ENCODE measurements around the gene GSTA5. TPM values are rescaled to one million over a fixed set of nuclear protein-coding genes. Genes with fewer than 3 reads are reported as not detected.
"Not testable (repeated sequence)": the region's sequence is repeated elsewhere in the genome, so short reads cannot be mapped to it uniquely, and the experiment has no call there.

The GSTA5 gene
- total RNA-seq, 1 donor from 2014 or later = not detected

DNA sequence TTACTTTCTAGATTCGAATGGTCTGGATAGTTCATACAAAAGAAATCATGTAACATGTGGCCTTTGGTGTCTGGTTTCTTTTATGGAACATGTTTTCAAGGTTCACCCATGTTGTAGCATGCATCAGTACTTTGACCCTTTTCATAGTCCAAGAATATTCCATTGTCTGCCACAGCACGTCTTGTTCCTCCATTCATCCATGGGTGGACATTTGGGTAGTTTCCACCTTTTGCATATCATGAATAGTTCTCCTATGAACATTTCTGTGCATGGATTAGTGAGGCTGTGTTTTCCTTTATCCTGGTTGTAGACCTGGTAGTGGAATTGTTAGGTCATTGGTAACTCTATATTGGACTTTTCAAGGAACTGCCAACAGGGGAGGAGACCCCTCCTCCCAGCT is 37.2 kb upstream of the GSTA5 start:
- TF ChIP-seq, protein P1, sequence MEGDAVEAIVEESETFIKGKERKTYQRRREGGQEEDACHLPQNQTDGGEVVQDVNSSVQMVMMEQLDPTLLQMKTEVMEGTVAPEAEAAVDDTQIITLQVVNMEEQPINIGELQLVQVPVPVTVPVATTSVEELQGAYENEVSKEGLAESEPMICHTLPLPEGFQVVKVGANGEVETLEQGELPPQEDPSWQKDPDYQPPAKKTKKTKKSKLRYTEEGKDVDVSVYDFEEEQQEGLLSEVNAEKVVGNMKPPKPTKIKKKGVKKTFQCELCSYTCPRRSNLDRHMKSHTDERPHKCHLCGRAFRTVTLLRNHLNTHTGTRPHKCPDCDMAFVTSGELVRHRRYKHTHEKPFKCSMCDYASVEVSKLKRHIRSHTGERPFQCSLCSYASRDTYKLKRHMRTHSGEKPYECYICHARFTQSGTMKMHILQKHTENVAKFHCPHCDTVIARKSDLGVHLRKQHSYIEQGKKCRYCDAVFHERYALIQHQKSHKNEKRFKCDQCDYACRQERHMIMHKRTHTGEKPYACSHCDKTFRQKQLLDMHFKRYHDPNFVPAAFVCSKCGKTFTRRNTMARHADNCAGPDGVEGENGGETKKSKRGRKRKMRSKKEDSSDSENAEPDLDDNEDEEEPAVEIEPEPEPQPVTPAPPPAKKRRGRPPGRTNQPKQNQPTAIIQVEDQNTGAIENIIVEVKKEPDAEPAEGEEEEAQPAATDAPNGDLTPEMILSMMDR (conservative IDR thresholded peaks at IDR 0.05) = no peak
- Mint-ChIP-seq H3K4me1 (ENCODE audit: unreplicated experiment) (peaks cover 15% of the 10 kb centered on the region), H3K27ac (no peak overlapping the region), H3K27me3 (no peaks in the 10 kb centered on the region), H3K36me3 (no peaks in the 10 kb centered on the region), H3K9me3 (no peaks in the 10 kb centered on the region), H3K4me3 (no peak overlapping the region)
- DNase-seq (ENCODE audit: extremely low spot score, unreplicated experiment) = no peak

DNA sequence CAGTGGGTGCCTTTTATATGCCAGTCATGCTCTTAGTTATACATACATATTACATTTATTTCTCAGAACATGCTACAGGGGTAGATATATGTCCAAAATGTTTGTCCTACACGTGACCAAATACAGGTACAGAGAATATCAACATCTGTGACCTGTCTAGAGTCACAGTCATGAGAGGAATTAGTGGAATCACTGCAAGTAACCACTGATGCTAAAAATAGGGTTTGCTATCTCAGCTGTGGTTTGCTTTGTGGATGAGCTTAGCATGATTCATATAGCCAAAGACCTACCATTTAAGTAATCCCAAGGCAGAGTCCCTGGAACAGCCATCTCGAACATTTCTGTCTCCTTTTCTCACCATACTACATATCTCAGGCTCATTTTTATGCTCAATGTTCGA is 36.6 kb upstream of the GSTA5 start:
- Mint-ChIP-seq H3K4me3 (no peak overlapping the region), H3K36me3 (no peaks in the 10 kb centered on the region)

DNA sequence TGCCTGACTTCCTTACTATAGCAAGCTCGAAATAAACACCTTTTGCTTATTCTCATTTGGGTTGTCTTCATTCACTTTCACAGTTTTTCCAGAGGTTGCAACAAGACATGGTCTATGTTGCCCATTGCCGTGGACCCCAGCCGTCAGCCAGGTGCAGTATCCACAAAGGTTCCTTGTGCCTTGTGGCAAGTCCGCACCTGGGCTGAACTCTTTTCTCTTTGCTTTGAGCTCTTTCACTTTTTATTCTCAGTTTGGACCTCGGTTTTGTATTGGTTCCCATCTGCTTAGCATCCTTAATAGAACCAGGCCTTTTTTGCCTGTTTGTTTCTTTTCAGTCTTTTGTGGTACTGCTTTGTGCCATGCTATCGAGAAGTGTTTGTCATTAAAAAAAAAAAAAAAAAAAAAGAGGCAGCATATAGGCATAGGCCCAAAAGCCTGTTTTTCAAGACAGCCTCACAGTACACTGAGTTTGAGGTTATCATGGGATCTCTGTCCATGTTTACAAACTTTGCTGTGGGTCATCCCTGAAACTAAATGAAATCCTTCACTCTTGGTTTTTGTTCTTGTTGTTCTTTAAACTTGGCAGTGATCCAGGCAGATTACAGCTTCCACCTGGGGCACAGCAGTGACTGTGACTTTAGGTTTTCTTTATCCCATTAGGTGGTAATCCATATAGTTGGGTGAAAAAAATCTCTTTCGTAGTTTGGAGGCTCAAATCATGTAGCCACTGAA is 35.6 kb upstream of the GSTA5 start:
- Mint-ChIP-seq H3K4me1 (ENCODE audit: unreplicated experiment) (peaks cover 8% of the 10 kb centered on the region), H3K9me3 (no peaks in the 10 kb centered on the region)

More for the DNA sequence above, 36.6 kb upstream of the GSTA5 start:
- no peak for DNase-seq (ENCODE audit: extremely low spot score, unreplicated experiment)
- Mint-ChIP-seq H3K9me3 (no peaks in the 10 kb centered on the region), H3K4me1 (ENCODE audit: unreplicated experiment) (peaks cover 11% of the 10 kb centered on the region), H3K27me3 (no peaks in the 10 kb centered on the region), H3K27ac (no peak overlapping the region)
- TF ChIP-seq, protein P1 (conservative IDR thresholded peaks at IDR 0.05) = no peak

DNA sequence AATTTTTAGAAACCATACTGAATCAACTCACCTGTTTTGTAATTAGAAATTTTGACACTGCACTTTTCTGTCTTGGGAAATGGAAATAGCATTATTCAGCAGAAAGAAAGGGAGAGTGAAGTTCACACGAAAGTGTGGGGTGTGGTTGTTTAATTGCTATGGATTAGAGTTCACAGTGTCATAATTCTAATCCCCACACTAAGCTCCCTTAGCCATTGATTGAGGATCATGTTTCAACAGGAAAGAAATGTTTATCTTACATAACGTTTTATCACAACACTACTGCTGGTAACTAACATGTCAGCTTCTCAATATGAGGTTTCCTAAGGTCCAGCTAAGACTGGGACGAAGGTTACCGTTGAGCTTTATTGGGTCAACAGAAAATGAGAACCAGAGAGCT is 31.4 kb upstream of the GSTA5 start:
- H3K27me3 Mint-ChIP-seq = no peaks in the 10 kb centered on the region
- DNase-seq (ENCODE audit: extremely low spot score, unreplicated experiment) = no peak
- TF ChIP-seq, protein P1 (conservative IDR thresholded peaks at IDR 0.05) = no peak
- H3K4me3 Mint-ChIP-seq = no peak overlapping the region
- H3K27ac Mint-ChIP-seq = no peak overlapping the region
- no peaks in the 10 kb centered on the region for H3K9me3 Mint-ChIP-seq
- H3K36me3 Mint-ChIP-seq = no peaks in the 10 kb centered on the region
- H3K4me1 Mint-ChIP-seq (ENCODE audit: unreplicated experiment) = peaks cover 8% of the 10 kb centered on the region

More for the DNA sequence above, 35.6 kb upstream of the GSTA5 start:
- Mint-ChIP-seq H3K4me3 (no peak overlapping the region), H3K27me3 (no peaks in the 10 kb centered on the region), H3K36me3 (no peaks in the 10 kb centered on the region), H3K27ac (no peak overlapping the region)
- DNase-seq (ENCODE audit: extremely low spot score, unreplicated experiment) = no peak
- TF ChIP-seq, protein P1 (conservative IDR thresholded peaks at IDR 0.05) = no peak

DNA sequence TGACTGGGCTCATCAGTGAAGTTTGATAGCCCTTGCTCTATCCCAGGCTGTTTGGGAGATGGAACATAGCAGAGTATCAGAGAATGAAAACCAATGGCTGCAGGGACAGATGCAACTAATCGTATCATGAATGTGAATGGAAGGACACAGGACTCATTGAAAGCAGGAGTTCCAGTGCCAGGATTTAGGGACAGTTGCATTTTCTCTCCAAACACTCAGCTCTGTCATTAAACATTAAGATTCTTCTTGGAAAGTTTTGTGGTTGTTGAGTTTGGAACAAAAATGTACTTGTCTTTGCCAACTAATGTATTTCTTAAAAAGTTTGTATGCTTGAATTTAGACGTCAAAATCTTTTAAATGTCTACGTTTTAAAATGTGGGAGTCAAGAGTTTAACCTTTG is 31.0 kb upstream of the GSTA5 start:
- Mint-ChIP-seq H3K4me1 (ENCODE audit: unreplicated experiment) (peaks cover 8% of the 10 kb centered on the region), H3K27me3 (no peaks in the 10 kb centered on the region), H3K4me3 (no peak overlapping the region), H3K36me3 (no peaks in the 10 kb centered on the region), H3K27ac (no peak overlapping the region), H3K9me3 (no peaks in the 10 kb centered on the region)
- DNase-seq (ENCODE audit: extremely low spot score, unreplicated experiment) = no peak
- TF ChIP-seq, protein P1 (conservative IDR thresholded peaks at IDR 0.05) = no peak

DNA sequence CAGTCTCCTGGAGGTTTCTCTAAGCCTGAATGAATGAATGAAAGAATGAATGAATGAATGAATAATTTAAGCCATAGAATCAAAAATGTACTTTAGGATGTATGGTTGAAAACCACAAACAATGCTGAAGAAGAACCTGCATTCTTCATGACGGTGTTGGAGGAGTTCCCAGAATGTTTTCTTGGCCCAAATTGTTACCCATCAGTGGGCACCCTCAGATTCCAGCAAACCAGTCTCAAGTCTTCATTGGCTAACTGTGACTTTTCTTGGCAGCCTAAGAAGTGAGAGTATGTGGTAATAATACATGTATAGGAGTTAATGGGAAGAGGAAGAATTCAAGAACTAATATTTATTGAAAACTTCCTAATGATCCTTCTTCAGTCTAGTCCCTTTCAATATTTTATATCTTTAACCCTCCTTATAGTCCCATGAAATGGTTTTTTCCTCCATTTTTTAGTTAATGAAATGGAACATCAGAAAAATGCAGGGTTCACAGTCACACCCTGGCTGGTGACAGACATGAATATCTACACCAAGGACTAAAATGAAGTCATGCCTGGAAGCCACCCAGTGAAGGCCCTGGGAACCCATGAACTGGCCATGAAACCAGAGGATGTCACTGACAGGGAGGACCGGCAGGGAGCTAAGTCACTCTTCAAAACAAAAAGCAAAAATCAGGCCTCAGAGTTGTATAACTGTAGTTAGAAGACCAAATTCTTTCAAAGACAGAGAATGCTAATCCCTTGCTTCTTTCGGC is 29.9 kb upstream of the GSTA5 start:
- not testable (repeated sequence) for H3K9me3 Mint-ChIP-seq; H3K27ac Mint-ChIP-seq; DNase-seq (ENCODE audit: extremely low spot score, unreplicated experiment); H3K36me3 Mint-ChIP-seq; H3K4me3 Mint-ChIP-seq; H3K4me1 Mint-ChIP-seq (ENCODE audit: unreplicated experiment); H3K27me3 Mint-ChIP-seq

DNA sequence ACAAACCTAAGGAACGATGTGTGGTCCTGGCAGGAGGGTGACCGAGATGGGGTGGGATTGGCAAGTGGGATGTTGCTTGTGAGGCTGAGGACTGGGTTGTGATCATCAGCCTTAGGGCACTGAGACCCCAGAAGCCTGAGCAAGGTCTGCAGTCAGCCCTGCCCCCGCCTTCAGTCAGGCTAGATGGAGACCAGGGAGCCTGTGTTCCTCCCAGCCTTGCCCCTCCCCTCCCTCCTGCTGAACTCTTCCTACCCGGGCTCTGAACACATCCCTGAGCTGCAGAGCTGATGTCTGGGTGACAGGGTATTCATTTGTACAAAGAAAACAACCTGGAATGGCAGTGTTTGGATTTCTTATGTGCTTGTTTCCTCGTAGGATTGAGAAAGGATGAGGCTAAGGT is 28.3 kb upstream of the GSTA5 start:
- not testable (repeated sequence) for H3K36me3 Mint-ChIP-seq; H3K27ac Mint-ChIP-seq; H3K4me3 Mint-ChIP-seq; H3K4me1 Mint-ChIP-seq (ENCODE audit: unreplicated experiment); H3K9me3 Mint-ChIP-seq; H3K27me3 Mint-ChIP-seq; DNase-seq (ENCODE audit: extremely low spot score, unreplicated experiment)

All from type B pancreatic cell (in vitro differentiated cells).